ENCODE measurements around the gene CCDC171.
"Not testable (repeated sequence)": the region's sequence is repeated elsewhere in the genome, so short reads cannot be mapped to it uniquely, and the experiment has no call there.

CCDC171 gene

GRCh38 chr9:15552636-15553527, at the start of gene CCDC171:
TSS of gene CCDC171 (plus strand) at chr9:15553043. CDS start at chr9:15564089, 11,046 bp downstream.
- DNase-seq: peak; percentile 77 to 82

- no peak for DNase-seq
These were observed 46.9 kb upstream of the CCDC171 start for GRCh38 chr9:15505921-15506320.

GRCh38 chr9:15509931-15510788, 42.7 kb upstream of the CCDC171 start:
- peak; percentile 36 to 44 for DNase-seq

- peak; percentile 77 to 78 for DNase-seq
These were observed 41.9 kb upstream of the CCDC171 start, which contains the start of gene PSIP1 for GRCh38 chr9:15510789-15511575. TSS of gene PSIP1 (minus strand) at chr9:15510970. CDS start at chr9:15510188, 782 bp downstream.

GRCh38 chr9:15512204-15512603, 40.6 kb upstream of the CCDC171 start:
- DNase-seq: no peak

GRCh38 chr9:15512889-15513288, 40.0 kb upstream of the CCDC171 start:
- DNase-seq: no peak

- DNase-seq: no peak
These were observed 39.5 kb upstream of the CCDC171 start for GRCh38 chr9:15513335-15513734.

GRCh38 chr9:15519831-15520230, 33.0 kb upstream of the CCDC171 start:
- no peak for DNase-seq

GRCh38 chr9:15521254-15521653, 31.6 kb upstream of the CCDC171 start:
- no peak for DNase-seq

GRCh38 chr9:15522130-15522755, 30.6 kb upstream of the CCDC171 start:
- DNase-seq: no peak

GRCh38 chr9:15524845-15525455, 27.9 kb upstream of the CCDC171 start:
- DNase-seq: no peak

- no peak for DNase-seq
These were observed 26.9 kb upstream of the CCDC171 start for GRCh38 chr9:15525958-15526357.

GRCh38 chr9:15527035-15527434, 25.8 kb upstream of the CCDC171 start:
- not testable (repeated sequence) for DNase-seq

- DNase-seq: no peak
These were observed 23.1 kb upstream of the CCDC171 start for GRCh38 chr9:15529566-15530324.

GRCh38 chr9:15531380-15531779, 21.5 kb upstream of the CCDC171 start:
- no peak for DNase-seq

GRCh38 chr9:15541872-15542271, 11.0 kb upstream of the CCDC171 start:
- DNase-seq: no peak

GRCh38 chr9:15542624-15543023, 10.2 kb upstream of the CCDC171 start:
- DNase-seq: no peak

- no peak for DNase-seq
These were observed 9.6 kb upstream of the CCDC171 start for GRCh38 chr9:15543047-15543813.

GRCh38 chr9:15549611-15550010, 3.2 kb upstream of the CCDC171 start:
- no peak for DNase-seq

GRCh38 chr9:15553528-15553898, 670 bp downstream of the CCDC171 start:
- no peak for DNase-seq
